ENCODE data around the gene LINGO3.
A peak's percentile ranks its signal among the peaks of the same experiment; 100 is the strongest.

LINGO3 gene

DNA sequence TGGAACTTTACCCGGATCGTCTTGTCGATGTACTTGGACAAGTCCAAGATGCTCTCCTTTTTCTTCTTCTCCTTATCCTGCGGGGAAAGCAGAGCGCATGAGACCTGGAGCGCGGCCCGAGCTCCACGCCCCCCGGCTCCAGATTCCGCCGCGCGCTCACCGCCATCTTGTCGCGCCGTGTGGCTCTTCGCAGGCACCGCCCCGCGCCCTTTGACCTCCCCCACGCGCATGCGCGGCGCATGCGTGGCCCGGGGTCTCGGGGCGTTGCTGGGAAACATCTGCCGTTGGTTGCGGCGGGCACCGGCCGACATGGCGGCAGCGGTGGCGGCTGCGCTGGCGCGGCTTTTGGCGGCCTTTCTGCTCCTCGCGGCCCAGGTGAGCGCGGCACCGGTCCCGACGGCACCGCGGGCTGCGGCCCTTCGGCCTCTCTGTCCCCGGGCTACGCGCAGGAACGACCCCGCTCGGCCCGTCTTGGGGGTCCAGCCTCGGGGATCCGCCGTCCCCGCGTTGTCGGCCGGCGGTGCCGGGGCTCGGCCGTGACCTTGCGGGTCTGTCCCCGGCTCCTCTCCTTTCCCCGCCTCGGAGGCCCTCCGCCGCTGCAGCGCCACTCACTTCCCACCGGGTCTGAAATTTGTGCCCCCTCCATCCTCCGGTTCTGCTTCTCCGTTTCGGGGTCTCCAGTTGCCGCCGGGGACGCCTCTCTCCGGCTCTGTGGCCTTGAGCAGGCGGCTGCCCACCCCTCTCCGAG is 20.6 kb upstream of the LINGO3 start, which contains the start of the genes LSM7 and SPPL2B:
TSS of gene LSM7 (minus strand) at position 186 of the 748 bp plus-strand sequence. CDS start at position 166, 20 bp downstream.
TSS of gene SPPL2B (plus strand) at position 284 of the 748 bp plus-strand sequence. CDS start at position 310, 26 bp downstream.
- peak; percentile 98 for DNase-seq (ENCODE audit: extremely low spot score)
- CTCF ChIA-PET, result interaction anchor here (0.8 to 1.5 kb wide), 2 partner anchors 40 to 67 kb away, joined by 3 to 4 read pairs; no protein-coding TSS in a partner anchor
- TF ChIP-seq L3MBTL2 (conservative IDR thresholded peaks at IDR 0.05), result no peak
- TF ChIP-seq FOXK2 (IDR thresholded peaks at IDR 0.05), result no peak
- TF ChIP-seq SP1 (IDR thresholded peaks at IDR 0.05), result no peak
- no peak for TF ChIP-seq LEF1 (IDR thresholded peaks at IDR 0.05; ENCODE audit: borderline replicate concordance)
- no peak for TF ChIP-seq ZNF384 (IDR thresholded peaks at IDR 0.05)
- no peak for TF ChIP-seq CTBP1 (IDR thresholded peaks at IDR 0.05; ENCODE audit: borderline replicate concordance)
- no peak for TF ChIP-seq SUZ12 (IDR thresholded peaks at IDR 0.05)
- TF ChIP-seq HDGF (IDR thresholded peaks at IDR 0.05; ENCODE audit: borderline replicate concordance), result no peak
- TF ChIP-seq BHLHE40 (IDR thresholded peaks at IDR 0.05; ENCODE audit: borderline replicate concordance), result no peak
- TF ChIP-seq NFRKB (IDR thresholded peaks at IDR 0.05), result no peak
- no peak for TF ChIP-seq FOXM1 (IDR thresholded peaks at IDR 0.05; ENCODE audit: borderline replicate concordance)
- POLR2A ChIA-PET, result interaction anchor here (0.7 to 2.1 kb wide), 14 partner anchors 9 to 455 kb away, joined by 3 to 11 read pairs (median 4); partner anchors contain the start of genes GADD45B and SGTA

GRCh38 chr19:2327773-2328400 is 19.9 kb upstream of the LINGO3 start:
- no peak for TF ChIP-seq TARDBP (IDR thresholded peaks at IDR 0.05)
- TF ChIP-seq PKNOX1 (IDR thresholded peaks at IDR 0.05), result peak; percentile 83
- no peak for DNase-seq (ENCODE audit: extremely low spot score)
- ChIA-PET CTCF (interaction anchor here (0.6 to 1.5 kb wide), 3 partner anchors 39 to 469 kb away, joined by 3 to 4 read pairs (median 3); no protein-coding TSS in a partner anchor), POLR2A (interaction anchor here (0.6 to 2.1 kb wide), 17 partner anchors 9 to 456 kb away, joined by 3 to 11 read pairs (median 3); partner anchors contain the start of genes GADD45B and SGTA)

- CTCF ChIA-PET, result interaction anchor here (1.5 kb wide), 1 partner anchor 38 kb away, joined by 4 read pairs; no protein-coding TSS in a partner anchor
- TF ChIP-seq NFRKB (IDR thresholded peaks at IDR 0.05) (no peak), FOXK2 (IDR thresholded peaks at IDR 0.05) (no peak), CTBP1 (IDR thresholded peaks at IDR 0.05; ENCODE audit: borderline replicate concordance) (no peak), LEF1 (IDR thresholded peaks at IDR 0.05; ENCODE audit: borderline replicate concordance) (no peak), SP1 (IDR thresholded peaks at IDR 0.05) (no peak), ARNT (IDR thresholded peaks at IDR 0.05) (no peak), ZNF384 (IDR thresholded peaks at IDR 0.05) (no peak), ELF4 (IDR thresholded peaks at IDR 0.05) (no peak), FOXA1 (IDR thresholded peaks at IDR 0.05) (no peak)
- POLR2A ChIA-PET, result interaction anchor here (0.9 to 2.1 kb wide), 5 partner anchors 8 to 61 kb away, joined by 3 to 11 read pairs (median 7); no protein-coding TSS in a partner anchor
- DNase-seq (ENCODE audit: extremely low spot score), result no peak
These were observed 18.9 kb upstream of the LINGO3 start for GRCh38 chr19:2326699-2327360.

GRCh38 chr19:2325281-2326046 is 17.5 kb upstream of the LINGO3 start:
- no peak for DNase-seq (ENCODE audit: extremely low spot score)
- no peak for TF ChIP-seq PKNOX1 (IDR thresholded peaks at IDR 0.05)
- TF ChIP-seq ARNT (IDR thresholded peaks at IDR 0.05), result no peak
- POLR2A ChIA-PET, result no interaction called here
- CTCF ChIA-PET, result interaction anchor here (0.5 to 0.6 kb wide), 2 partner anchors 33 to 178 kb away, joined by 3 to 8 read pairs; no protein-coding TSS in a partner anchor

- CTCF ChIA-PET, result no interaction called here
- DNase-seq (ENCODE audit: extremely low spot score), result no peak
- TF ChIP-seq FOXA1 (IDR thresholded peaks at IDR 0.05) (no peak), SUZ12 (IDR thresholded peaks at IDR 0.05) (no peak)
- POLR2A ChIA-PET, result no interaction called here
These were observed 16.4 kb upstream of the LINGO3 start for GRCh38 chr19:2324220-2324948.

DNA sequence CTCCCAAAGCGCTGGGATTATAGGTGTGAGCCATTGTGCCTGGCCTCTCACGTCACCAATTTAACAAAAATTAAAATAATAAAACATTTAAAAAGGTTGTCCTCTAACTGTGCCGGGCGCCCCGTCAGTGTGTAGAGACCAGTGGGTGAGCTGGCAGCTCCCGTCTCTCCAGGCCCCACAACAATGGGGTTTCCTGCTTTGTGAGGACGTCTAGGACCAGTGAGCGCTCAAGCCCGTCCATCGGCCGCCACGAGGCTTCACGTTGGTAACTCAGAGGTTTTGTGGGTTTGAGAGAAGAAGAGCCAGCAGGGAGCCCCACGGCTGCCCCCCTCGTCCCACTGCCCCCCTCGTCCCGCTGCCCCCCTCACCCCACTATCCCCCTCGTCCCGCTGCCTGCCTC is 15.8 kb upstream of the LINGO3 start:
- ChIA-PET POLR2A (no interaction called here), CTCF (no interaction called here)
- TF ChIP-seq ZNF384 (IDR thresholded peaks at IDR 0.05), result no peak
- no peak for TF ChIP-seq SP1 (IDR thresholded peaks at IDR 0.05)
- TF ChIP-seq FOXA1 (IDR thresholded peaks at IDR 0.05), result no peak
- TF ChIP-seq ARNT (IDR thresholded peaks at IDR 0.05), result no peak
- no peak for TF ChIP-seq HDGF (IDR thresholded peaks at IDR 0.05; ENCODE audit: borderline replicate concordance)
- TF ChIP-seq LEF1 (IDR thresholded peaks at IDR 0.05; ENCODE audit: borderline replicate concordance), result no peak
- no peak for TF ChIP-seq L3MBTL2 (conservative IDR thresholded peaks at IDR 0.05)
- TF ChIP-seq BHLHE40 (IDR thresholded peaks at IDR 0.05; ENCODE audit: borderline replicate concordance), result no peak
- no peak for TF ChIP-seq NFRKB (IDR thresholded peaks at IDR 0.05)
- no peak for TF ChIP-seq SUZ12 (IDR thresholded peaks at IDR 0.05)
- TF ChIP-seq FOXM1 (IDR thresholded peaks at IDR 0.05; ENCODE audit: borderline replicate concordance), result no peak
- no peak for TF ChIP-seq ELF4 (IDR thresholded peaks at IDR 0.05)
- no peak for TF ChIP-seq FOXK2 (IDR thresholded peaks at IDR 0.05)
- TF ChIP-seq CTBP1 (IDR thresholded peaks at IDR 0.05; ENCODE audit: borderline replicate concordance), result no peak
- no peak for TF ChIP-seq PKNOX1 (IDR thresholded peaks at IDR 0.05)
- TF ChIP-seq TARDBP (IDR thresholded peaks at IDR 0.05), result no peak
- DNase-seq (ENCODE audit: extremely low spot score), result no peak
